GM06990 (cell line): ENCODE data around the gene AVPR2.

Experiments used
- DNase-seq: peaks from one replicate; pipeline ENCODE4 v3.0.0-alpha.2; 2011; ENCODE audit not compliant: insufficient read length; ENCODE audit errors: extremely low read depth
- H3K27me3 ChIP-seq: replicated peaks from 2 replicates; pipeline ENCODE4 v1.6.0; 2011; ENCODE audit warnings: low read length; ENCODE audit not compliant: control insufficient read depth, insufficient read depth
- H3K36me3 ChIP-seq: 2 replicates; pipeline ENCODE4 v1.5.1; 2011; ENCODE audit warnings: low read length; ENCODE audit not compliant: control insufficient read depth, insufficient read depth
- H3K4me3 ChIP-seq: replicated peaks from 2 replicates; pipeline ENCODE4 v1.5.1; 2011; ENCODE audit warnings: low read depth, mild to moderate bottlenecking, control low read depth, low read length
- TF ChIP-seq, protein P1 (sequence below): IDR thresholded peaks from 2 replicates; pipeline ENCODE4 v1.5.1; 2011; ENCODE audit warnings: low read length, control low read depth, mild to moderate bottlenecking, inconsistent platforms; ENCODE audit not compliant: insufficient read depth, poor library complexity, severe bottlenecking

Gene AVPR2

DNA sequence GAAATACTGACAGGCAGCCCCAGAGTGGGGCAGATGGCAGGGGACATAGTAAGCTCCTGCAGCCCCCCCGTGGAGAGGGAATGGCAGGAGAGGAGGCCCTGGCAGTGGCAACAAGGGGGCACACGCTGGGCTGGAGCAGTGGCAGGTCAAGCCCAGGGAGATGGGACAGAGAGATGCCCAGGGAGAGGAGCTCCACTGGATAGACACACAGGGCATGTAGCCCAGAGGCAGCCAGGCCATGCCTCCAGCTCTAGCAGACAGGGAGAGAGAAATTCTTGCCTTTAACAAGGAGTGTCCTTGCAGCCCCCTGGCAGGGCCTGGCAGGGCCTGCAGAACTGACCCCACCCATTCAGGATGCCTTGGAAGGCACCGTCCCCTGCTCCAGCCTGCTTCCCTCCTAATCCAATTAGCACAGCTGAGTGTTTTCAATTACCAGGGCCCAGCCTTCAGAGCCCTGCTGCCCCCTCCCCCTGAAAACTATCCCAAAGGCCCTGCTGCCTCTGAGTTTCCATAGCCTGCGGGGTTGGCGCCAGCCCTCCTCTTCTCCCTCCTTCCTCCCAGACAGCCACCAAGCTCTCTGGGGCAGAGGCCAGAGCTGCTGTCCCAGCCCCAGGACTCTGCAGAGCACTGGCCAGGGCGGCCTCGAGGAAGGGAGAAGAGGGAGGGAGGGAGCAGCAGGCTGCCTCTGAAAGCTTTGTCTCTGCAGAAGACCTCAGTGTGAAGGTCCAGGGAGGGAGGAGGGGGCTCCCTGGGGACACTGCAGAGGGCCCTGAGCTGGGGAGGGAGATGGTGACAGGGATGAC is 31.0 kb upstream of the AVPR2 start:
- H3K36me3 ChIP-seq, result no peaks in the 10 kb centered on the region
- H3K27me3 ChIP-seq, result no peaks in the 10 kb centered on the region; the same call in 1 of the 2 replicates
- TF ChIP-seq, protein P1, sequence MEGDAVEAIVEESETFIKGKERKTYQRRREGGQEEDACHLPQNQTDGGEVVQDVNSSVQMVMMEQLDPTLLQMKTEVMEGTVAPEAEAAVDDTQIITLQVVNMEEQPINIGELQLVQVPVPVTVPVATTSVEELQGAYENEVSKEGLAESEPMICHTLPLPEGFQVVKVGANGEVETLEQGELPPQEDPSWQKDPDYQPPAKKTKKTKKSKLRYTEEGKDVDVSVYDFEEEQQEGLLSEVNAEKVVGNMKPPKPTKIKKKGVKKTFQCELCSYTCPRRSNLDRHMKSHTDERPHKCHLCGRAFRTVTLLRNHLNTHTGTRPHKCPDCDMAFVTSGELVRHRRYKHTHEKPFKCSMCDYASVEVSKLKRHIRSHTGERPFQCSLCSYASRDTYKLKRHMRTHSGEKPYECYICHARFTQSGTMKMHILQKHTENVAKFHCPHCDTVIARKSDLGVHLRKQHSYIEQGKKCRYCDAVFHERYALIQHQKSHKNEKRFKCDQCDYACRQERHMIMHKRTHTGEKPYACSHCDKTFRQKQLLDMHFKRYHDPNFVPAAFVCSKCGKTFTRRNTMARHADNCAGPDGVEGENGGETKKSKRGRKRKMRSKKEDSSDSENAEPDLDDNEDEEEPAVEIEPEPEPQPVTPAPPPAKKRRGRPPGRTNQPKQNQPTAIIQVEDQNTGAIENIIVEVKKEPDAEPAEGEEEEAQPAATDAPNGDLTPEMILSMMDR, result no peak
- DNase-seq, result no peak
- H3K4me3 ChIP-seq, result no peak overlapping the region

DNA sequence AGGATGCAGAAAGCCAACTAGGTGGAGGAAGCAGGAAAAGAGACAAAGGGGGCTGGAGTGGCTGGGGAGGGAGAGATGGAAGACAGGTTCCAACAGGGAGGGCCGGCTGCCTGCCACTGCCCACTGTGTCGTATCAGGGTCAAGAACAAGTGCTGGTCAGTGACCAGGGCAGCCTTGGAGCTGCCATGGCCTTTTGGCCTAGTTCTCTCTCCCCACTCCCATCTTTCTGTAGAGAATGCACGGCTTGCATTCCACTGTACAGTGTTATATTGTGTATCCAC is 30.4 kb upstream of the AVPR2 start:
- no peak overlapping the region for H3K4me3 ChIP-seq
- no peaks in the 10 kb centered on the region for H3K36me3 ChIP-seq
- H3K27me3 ChIP-seq, result no peaks in the 10 kb centered on the region; the same call in 1 of the 2 replicates
- TF ChIP-seq, protein P1, result no peak
- DNase-seq, result no peak

DNA sequence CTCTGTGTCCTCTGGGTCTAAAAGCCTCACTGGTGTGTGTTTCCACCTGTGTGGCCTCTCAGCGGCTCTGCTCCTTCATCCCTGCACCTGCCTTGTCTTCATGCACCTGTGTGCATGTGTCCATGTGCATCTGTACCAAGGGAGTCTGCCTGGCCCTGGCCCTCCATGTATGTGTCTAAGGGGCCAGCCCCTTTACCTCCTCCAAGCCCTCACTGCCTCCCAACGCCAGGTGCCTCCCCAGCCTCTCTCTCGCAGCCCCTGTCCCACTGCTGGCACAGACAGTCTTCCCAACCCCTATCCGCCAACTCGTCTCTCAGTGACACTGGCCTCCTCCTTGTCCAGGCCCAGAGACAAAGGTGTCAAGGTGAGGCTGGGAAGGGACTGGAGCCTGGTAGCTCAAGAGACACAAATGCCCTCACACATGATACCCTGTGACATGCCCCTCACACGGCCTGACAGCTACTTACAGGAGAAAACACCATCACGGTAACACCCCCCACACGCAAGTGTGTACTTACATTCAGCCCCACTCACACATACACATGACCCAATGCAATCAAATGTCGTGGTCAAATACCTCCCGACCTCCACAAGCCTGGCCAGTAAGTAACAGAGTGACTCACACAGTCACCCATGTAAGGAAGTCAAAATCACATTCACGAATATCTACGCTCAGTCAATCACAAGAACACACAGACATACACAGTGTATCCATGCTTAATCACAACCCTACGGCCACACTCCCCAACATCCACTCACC is 29.9 kb upstream of the AVPR2 start:
- no peaks in the 10 kb centered on the region for H3K36me3 ChIP-seq
- no peak overlapping the region for H3K4me3 ChIP-seq
- no peak for DNase-seq
- no peaks in the 10 kb centered on the region; the same call in 1 of the 2 replicates for H3K27me3 ChIP-seq
- TF ChIP-seq, protein P1, result no peak

DNA sequence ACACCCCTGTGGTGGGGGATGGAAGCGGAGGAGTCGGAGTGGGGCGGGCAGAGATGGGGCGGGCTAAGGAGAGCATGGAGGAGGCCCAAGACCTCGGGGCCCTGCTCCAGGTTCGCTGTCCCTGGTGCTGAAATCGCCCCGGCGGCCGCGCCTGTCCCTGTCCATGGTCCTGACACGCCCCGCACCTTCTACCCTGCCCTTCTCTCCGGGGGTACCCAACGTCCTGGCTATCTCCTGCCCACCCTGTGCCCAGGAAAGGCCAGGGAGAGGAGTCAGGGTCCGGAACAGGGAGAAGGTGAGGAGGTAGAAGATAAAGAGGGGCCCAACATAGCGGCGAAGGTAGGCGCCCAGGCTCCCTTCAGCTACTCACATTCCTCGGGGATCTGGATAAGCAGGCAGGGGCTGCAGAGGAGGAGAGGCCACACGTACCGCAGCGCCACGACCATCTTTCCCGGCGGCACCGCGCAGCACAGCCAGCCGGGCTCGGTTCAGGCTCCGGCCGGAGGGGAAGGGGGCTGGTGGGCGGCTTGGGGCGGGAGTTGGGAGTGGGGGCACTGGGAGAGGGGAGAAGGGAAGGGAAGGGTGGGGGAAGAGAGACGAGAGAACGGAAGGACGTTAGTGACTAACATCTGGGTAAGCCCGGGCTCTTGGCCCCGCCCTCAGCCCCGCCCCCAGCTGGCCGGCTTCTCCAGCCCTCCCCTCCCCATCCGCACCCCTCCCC is 28.9 kb upstream of the AVPR2 start:
- TF ChIP-seq, protein P1, result no peak
- H3K36me3 ChIP-seq, result no peaks in the 10 kb centered on the region

DNA sequence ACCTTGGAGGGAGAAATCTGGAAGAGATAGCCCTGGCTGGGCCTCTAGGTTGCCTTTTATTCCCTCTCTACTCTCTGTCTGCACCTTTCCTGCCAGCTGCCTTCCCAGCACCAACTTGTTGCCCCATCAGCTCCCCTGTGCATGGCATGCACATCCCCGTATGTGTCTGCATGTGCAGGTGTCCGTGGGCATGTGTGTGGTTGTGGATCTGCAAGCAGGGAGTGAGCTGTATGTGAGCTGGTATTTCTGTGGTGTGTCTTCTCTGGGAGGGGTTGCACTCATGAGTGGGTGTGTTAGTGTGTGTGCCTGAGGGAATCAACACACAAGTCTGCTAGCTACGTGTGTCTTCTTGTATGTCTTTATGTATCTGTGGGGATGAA is 28.4 kb upstream of the AVPR2 start:
- no peaks in the 10 kb centered on the region; the same call in 1 of the 2 replicates for H3K27me3 ChIP-seq
- DNase-seq, result no peak
- TF ChIP-seq, protein P1, result no peak
- no peak overlapping the region for H3K4me3 ChIP-seq
- no peaks in the 10 kb centered on the region for H3K36me3 ChIP-seq

More for the DNA sequence above, 28.9 kb upstream of the AVPR2 start:
- peak; percentile 41 for DNase-seq
- Histone ChIP-seq H3K27me3 (no peaks in the 10 kb centered on the region; the same call in 1 of the 2 replicates), H3K4me3 (no peak overlapping the region)
